Tongue (tissue), 2 donors: Measurements from ENCODE around the gene ZSCAN22. TPM values are rescaled to one million over a fixed set of nuclear protein-coding genes. Genes with fewer than 3 reads are reported as not detected.

Experiments
- DNase-seq: peaks from one replicate; pipeline ENCODE4 v3.0.0-alpha.2; 2015
- total RNA-seq: library from RNA; depleted of rRNA; stranded (reverse); fragments of >200 nt; gene quantifications from one replicate; pipeline ENCODE4 v1.2.3, GENCODE V29; 2014

ZSCAN22 gene
- total RNA-seq, 1 donor from 2014 or later: 2.5 TPM

DNA sequence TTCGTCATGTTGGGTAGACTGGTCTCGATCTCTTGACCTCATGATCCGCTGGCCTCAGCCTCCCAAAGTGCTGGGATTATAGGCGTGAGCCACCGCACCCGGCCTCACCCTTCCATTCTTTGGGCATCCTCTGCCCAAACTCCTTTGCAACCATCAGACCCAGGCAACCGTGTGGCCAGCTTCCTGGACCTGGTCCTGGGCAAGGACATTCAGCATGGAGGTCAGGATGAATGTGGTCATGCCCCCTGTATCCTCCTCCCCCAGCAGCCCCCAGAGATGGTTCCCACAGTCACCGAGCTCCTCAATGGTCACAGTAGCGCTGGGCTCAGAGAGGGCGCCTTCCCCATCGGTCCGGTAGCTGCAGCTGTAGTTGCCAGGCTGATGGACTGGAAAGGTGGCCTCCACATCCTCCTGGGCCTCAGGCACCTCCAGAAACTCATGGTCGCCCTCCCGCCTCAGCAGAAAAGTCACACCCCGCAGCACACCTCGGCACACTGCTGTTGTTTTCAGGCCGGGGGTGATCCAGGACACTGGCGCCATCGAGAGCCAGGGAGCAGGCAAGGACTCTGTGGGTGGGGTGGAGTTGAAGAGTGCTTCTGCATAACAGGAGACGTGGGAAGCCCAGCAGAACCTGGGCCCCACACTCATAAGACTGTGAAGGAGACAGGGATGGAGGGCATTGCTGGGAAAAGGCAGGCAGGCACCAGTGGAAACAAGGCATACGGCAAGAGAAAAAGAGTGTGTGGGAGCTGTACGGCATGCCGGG is 25.4 kb downstream of the ZSCAN22 start:
- no peak for DNase-seq

DNA sequence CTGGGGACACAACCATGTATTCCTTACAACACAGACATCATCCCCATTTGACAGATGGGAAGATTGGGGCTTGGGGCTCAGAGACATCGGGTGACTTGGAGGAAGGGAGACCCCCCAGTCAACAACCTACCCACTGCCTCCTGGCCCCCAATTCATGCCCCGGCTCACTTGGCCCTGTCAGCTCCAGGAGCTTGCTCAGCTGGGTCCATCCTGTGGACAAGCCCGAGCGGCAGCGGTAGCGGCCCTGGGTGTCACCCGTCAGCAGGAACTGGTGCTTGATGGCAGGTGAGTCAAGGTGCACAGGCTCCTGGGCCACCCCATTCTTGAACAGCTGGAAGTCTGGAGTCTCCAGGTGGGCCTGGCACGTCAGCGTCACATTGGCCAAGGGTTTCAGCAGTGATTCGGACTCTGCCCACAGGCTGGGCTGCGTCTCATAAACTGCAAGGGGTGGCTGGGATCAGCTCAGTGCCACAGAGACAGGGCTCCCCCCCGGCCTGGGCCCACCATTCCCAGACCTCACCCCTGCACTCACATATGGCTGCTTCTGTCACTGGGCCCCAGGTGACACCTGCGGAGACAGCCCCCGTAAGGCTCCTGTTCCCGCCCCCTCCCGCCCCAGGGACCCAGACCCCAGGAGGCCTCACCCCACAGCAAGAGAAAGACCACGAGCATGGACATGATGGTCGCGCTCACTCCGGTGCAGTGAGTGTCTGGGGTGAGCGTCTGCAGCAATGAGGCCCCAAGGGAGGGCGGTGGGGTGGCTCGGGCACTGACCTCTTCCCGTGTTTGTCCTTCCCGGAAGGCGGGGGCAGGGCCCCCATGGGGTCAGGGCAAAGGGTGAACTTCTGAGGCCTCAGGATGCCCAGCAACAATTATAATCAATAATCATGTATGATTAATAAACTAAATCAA is 26.2 kb downstream of the ZSCAN22 start, which contains the start of gene A1BG:
A1BG (minus strand) TSS at position 733 of the 912 bp plus-strand sequence; CDS start at position 678, 55 bp downstream.
- no peak for DNase-seq

DNA sequence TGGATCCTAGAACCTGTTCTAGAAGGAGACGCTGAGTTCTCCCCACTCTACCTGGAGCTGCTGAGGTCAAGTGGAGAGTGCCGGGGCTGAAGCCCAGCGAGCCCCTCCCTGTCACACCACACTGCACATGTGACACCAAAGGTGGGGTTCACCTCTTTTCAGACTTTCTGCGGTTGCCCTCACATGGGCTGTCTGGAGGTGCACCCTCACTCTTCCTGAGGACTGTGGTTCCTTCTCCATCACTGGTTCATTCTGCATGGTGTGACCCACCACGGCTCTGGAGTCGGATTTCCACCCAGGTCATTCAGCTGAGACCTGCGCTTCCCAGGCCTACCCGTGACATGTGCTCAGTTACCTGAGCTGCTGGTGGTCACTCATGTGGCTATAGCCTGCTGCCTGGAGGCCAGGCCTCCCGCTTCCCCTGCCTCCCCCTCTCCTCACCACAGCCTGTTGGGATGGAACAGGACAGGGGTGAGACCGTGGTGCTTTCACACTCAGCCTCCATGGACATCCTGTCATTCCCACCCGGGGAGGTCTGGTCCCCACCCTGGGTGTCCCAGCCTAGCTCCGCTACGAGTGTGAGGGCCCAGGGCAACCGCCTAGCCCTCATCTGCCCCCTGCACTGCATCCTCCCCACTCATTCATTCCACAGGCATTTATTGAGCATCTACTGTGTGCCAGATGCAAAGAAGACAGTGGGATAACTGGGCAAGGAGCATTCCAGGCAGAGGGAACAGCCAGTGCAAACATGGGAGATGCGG is 27.1 kb downstream of the ZSCAN22 start:
- DNase-seq: no peak

DNA sequence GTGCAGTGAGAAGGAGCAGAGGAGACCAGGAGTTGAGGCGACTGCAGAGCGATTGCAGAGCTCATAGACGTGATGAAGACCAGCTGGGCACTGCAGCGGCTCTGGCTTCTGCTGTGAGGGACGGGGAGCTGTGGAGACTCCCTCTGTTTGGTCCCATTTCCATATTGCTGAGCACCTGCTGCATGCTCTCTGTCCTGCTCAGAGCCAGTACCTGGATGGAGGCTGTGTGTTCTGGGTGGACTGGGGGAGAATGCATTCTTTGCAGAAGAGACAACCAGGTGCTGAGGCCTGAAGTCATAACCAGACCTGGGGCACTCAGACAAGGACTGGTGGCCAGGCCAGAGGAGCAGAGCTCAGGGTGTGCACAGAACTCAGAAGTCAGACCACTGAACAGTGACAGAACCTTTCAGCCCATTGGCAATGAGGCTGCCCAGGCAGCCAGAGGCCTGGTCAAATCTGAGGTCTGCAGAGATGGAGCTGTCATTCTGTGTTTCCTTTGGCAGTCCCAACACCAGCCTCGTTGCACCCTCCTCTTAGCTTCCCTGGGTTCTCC is 27.8 kb downstream of the ZSCAN22 start:
- DNase-seq: no peak

DNA sequence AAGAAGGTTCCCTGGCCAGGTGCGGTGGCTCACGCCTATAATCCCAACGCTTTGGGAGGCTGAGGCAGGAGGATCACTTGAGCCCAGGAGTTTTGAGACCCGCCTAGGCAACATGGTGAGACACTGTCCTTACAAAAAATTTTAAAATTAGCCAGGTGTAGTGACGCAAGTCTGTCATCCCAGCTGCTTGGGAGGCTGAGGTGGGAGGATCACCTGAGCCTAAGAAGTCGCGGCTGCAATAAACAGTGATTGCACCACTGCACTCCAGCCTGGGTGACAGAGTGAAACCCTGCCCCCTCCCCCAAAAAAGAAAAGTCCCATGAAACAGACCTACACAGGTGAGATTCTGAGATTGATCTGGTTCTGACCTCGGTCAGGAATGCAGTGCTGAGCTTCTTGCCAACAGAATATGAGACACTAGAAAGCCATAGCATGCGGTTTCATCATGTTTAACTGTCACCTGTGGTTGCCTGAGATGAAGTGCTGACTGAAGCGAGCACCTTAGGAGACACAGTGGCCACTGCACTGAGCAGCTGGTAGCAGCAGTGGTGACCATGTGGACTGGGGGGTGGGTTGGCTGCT is 28.5 kb downstream of the ZSCAN22 start:
- DNase-seq: no peak

DNA sequence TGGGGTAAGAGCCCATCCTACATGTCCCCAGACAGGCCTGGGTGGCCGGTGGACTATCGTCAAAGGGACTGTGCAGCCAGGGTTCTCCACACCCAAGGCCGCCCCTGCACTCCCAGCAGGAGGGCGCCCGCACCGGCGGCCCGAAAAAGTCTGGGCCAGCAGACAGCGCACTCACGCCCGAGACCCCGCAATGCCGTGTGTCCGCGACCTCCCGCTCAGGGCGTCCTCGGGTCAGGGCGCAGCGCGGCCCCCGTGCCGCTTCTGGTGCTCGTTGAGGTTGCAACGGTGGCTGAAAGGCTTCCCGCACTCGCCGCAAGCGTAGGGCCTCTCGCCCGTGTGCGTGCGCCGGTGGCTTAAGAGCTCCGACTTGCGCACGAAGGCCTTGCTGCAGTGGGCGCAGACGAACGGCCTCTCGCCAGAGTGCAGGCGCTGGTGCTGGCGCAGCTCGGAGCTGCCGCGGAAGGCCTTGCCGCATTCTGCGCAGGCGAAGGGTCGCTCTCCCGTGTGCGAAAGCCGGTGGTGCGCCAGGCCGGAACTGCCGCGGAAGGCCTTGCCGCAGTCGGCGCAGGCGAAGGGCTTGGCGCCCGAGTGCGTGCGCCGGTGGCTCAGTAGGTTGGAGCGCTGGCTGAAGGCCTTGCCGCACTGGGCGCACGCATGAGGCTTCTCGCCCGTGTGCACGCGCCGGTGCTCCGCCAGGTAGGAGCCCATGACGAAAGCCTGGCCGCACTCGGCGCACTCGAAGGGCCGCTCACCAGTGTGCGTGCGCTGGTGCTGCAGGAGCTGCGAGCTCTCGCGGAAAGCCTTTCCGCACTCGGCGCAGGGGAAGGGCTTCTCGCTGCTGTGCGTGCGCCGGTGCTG is 29.3 kb downstream of the ZSCAN22 start:
- DNase-seq: peak; percentile 51

DNA sequence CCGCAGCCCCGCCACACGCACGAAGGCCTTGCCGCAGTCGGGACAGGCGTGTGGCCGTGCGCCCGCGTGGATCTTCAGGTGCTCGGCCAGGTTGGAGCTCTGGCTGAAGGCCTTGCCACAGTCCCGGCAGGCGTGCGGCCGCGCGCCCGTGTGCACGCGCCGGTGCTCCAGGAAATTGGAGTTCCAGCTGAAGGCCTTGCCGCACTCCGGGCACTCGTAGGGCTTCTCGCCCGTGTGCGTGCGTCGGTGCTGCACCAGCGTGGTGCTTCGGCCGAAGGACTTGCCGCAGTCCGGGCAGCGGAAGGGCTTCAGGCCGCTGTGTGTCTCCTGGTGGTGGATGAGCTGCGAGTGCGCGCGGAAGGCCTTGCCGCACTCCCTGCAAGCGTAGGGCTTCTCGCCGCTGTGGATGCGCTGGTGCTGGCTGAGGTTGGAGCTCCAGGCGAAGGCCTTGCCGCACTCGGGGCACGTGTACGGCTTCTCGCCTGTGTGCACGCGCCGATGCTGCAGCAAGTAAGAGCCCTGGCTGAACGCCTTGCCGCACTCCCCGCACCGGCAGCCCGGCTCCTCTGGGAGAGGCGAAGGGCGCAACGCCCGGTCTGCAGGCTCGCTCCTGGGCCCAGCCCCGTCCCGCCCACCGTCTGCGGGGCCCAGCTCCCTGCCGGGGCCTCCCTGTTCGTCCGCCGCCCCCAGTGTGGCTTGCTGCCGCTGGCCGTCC is 30.1 kb downstream of the ZSCAN22 start:
- peak; percentile 46 for DNase-seq

DNA sequence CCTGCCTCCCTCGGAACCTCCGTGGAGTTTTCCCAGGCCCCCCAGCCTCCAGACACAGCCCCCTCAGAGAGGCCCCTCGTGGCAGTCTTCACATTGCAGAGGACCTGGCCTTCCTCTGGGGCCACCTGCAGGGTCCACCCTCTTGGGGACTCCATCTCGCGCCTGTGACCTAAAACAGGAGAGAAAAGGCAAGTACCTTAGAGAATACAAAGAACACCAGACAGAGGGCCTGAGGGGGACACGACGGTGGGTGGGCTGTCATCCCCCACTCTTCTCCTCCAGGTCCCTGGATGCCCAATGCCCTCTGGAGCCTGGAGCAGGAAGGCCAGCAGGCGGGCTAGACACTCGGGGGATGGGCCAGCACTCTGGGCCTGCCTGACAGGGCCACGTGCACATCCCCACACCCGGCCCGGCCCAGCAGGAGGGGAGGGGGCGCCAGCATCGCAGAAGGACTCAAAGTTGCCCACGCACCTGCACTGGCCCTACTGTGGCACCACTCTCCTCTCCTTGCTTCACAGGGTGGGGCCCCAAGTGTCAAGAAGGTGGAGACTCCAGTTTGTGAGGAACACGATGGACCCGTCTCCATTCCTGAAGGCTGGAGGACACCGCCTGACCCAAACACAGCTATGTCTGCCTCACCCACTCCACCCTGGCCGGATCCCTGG is 30.8 kb downstream of the ZSCAN22 start:
- no peak for DNase-seq

DNA sequence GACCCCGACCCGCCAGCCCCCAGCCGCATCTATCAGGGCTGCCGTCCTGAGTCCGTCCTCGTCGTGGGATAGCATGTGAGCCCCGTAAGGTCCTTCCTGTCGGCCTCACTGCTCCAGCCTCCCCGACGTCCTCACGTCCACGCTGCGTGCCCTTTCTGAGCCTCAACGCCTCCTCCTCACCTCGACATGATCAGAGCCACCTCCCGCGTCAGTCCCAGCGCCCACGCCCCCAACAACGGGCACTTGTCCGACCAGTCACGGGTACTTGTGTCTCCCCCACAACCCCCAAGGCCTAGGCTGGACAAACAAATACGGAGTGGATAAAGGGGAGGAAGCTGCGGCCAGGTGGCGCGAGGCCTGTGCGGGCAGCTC is 35.1 kb downstream of the ZSCAN22 start:
- no peak for DNase-seq

DNA sequence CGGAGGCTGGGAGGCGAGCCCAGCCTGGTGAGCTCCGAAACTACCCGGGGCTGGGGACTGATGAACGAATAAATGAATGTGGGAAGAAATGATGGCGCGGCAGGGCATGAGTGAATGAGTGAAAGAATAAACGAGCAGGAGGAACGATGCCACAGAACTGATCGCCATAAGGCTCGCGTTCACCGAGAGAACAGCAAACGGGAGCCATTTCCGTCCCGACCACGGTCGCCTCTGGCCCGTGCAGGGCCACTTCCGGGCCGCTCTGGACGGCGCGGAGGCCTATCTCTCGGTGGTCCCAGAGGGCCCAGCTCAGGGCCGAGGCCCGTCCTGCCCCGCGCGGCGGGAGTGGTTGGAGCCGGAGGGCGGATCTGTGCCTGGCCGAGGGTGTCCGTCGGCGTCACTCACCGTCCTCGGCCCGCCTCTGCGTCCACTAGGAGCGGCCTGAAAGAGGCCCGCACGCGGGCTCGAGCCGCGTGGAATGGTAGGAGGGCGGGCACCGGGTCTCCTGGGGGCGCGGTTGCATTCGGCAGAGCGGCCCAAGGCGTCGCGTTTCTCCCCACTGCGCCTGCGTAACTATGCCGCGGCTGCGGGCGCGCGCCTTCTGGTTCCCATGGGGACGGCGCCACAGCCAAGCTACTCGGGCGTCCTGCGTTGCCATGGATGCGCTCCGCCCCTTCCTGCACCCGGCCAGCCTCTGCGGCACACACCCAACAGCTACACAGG is 35.6 kb downstream of the ZSCAN22 start, which contains the start of gene ZNF497:
ZNF497 (minus strand) TSS at position 480 of the 723 bp plus-strand sequence. CDS start 5,116 bp downstream, outside the sequence.
- DNase-seq: peak; percentile 98

DNA sequence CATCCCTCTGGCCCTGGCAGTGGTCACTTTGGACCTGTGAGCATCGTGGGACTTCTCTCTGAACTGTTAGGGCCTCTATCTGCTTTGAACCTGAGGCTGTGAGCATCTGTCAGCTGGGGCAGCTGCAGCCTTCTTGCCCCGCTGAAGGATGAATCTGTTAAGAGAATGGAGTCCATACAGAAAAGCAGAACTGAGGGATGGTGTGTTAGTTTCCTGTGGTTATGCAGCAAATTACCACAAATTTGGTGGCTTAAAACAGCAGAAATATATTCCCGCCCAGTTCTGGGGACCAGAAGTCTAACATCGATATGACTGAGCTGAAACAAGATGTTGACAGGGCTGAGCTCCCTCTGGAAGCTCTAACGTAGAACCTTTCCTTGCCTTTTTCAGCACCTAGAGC is 37.4 kb downstream of the ZSCAN22 start:
- DNase-seq: no peak

DNA sequence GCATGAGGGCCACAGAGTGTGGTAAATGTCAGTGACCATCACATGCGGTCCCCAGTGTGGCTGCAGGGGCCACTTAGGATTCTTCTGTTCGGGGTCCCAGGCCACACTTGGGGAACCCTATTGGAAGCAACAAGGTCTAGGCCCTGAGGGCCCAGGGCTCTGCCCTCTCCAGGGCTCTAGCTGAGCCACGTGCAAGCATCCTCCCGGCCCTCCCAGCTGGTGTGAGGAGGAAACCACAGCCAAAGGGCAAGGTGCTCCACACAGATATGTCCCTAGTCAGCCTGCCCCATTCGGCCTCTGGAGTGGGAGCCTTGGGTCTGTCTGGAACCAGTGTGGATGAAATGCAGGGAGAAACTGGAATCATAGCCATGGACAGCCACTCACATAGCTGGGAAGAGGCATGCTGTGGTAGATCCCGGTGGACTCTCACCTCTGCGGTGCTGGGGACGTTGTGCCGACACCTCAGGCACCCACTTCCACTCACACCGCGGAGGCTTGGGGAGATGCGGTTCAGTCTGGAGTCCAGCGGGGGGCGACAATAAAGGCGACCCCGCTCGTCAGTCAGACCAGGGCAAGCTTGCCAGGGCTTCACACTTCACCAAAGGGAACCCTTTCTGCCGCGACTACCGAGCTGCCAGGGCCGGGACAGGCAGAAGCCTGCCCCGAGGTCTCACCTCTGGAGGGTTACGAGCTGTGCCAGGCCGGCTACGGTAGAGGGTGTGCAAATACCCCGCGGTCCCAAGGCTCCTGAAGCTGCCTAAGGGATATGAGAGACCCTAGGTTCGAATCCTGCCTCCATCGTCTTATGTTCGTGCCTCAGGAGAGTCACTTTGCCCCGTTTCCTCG is 40.0 kb downstream of the ZSCAN22 start:
- DNase-seq: no peak

DNA sequence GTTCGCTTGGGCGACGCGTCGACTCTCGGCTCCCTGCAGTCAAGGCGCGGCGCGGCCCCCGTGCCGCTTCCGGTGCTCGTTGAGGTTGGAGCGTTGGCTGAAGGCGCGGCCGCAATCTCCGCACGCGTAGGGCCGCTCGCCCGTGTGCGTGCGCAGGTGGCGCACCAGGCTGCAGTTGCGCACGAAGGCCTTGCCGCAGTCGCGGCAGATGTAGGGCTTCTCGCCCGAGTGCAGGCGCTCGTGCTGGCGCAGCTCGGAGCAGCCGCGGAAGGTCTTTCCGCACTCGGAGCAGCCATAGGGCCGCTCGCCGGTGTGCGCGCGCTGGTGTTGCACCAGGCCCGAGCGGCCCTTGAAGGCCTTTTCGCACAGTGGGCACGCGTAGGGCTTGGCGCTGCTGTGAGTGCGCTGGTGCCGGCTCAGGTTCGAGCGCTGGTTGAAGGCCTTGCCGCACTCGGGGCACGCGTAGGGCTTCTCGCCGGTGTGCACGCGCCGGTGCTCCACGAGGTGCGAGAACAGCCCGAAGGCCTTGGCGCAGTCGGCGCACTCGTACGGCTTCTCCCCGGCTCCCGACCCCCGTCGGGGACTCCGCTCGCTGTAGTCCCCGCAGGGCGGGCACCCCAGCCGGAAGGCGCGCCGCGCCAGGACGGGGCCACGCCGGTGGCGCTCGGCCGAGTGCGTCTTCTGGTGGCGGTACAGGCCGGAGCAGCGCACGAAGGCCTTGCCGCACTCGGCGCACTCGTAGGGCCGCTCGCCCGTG is 41.1 kb downstream of the ZSCAN22 start:
- DNase-seq: no peak

DNA sequence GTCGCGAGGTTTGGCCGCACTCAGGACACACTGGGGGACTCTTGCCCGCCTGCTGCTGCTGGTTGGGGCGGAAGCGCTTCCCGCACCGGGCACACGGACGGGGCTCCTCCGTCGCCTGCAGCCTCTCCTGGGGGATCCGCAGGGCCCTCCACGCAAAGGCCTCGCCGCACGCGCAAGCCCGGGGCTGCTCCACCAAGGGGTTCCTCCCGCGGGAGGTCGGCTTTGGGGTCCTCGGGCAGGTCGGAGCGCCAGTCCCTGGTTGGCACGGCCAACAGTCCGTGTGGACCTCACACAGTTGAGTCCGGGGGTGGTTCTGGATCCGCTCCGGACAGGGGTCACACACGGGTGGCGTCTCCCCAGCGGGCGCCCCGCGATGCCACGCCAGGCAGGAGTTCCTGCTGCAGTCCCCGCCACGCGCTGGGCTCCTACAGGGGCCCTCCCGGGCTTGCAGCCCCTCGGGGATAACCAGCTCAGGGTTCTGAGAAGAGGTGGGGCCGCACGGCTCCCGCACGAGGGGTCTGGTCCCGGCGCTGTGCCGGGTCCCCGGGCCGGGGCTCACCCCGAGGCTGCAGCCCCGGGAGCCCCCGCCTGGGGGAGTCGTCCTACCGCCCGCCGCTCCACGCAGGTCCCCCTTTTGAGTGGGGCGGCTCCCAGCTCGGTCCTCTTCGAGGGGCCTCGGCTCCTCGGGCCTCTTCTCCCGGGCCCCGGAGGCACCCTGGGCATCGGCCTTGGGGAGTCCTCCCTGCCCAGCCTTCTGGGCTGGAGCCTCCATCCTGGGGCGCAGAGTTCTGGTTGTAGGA is 42.0 kb downstream of the ZSCAN22 start:
- DNase-seq: no peak

DNA sequence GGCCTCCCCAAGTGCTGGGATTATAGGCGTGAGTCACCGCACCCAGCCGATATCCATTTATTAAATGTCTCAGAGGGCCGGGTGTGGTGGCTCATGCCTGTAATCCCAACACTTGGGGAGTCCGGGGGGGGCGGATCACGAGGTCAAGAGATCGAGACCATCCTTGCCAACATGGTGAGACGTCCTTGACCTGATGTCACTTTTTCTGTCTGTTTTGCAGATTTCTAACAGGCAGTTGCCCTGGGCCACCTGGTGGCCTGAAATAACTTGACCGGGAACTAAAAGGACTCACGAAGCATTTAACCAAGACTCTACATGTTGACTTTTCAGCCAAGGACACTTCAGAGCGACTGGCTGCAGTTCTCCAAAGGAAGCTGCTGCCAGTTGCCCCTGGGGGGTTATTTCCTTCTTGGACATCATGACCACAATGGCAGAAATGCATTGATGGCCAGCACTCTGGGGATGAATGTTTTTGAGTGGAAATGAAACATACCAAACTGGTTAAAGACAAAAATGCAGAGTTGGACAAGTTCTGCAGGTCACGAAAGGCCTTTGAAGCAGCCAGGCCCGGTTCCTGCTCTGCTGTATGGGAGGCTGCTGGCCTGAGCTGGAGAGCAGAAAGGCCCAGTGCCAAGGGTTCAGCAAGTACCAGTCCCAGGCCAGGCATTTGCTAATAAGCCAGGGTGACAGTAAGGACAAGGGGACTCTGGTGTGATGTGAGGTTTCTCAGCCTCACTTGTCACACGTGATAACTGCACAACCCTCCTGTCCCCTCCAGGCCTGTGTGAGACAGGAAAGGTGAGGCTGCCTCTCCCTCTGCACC is 45.7 kb downstream of the ZSCAN22 start:
- DNase-seq: no peak
